Kidney epithelial cell (primary cell): Measurements from ENCODE around the gene DSCAM. TPM values are rescaled to one million over a fixed set of nuclear protein-coding genes. Genes with fewer than 3 reads are reported as not detected.

Source experiments
- DNase-seq: peaks from one replicate; pipeline ENCODE4 v3.0.0-alpha.2; 2010; ENCODE audit warnings: low read depth
- H3K27me3 ChIP-seq: 2 replicates; pipeline ENCODE4 v1.6.0; 2011; ENCODE audit warnings: low read length; ENCODE audit not compliant: control insufficient read depth, insufficient read depth
- H3K36me3 ChIP-seq: 2 replicates; pipeline ENCODE4 v1.5.1; 2011; ENCODE audit warnings: low read length; ENCODE audit not compliant: control insufficient read depth, insufficient read depth
- H3K4me3 ChIP-seq: 2 replicates; pipeline ENCODE4 v1.5.1; 2011; ENCODE audit warnings: low read depth, mild to moderate bottlenecking, control low read depth, low read length
- total RNA-seq: library from RNA; depleted of rRNA; stranded (reverse); fragments of >200 nt; gene quantifications from 2 replicates; pipeline ENCODE4 v1.2.3, GENCODE V29; 2015
- TF ChIP-seq, protein P1 (sequence below): IDR thresholded peaks from 2 replicates; pipeline ENCODE4 v1.5.1; 2011; ENCODE audit warnings: mild to moderate bottlenecking, moderate library complexity, low read length, control low read depth, inconsistent platforms; ENCODE audit not compliant: insufficient read depth, poor library complexity, severe bottlenecking

The DSCAM gene
- total RNA-seq, 1 donor from 2014 or later = 0.21 TPM

DNA sequence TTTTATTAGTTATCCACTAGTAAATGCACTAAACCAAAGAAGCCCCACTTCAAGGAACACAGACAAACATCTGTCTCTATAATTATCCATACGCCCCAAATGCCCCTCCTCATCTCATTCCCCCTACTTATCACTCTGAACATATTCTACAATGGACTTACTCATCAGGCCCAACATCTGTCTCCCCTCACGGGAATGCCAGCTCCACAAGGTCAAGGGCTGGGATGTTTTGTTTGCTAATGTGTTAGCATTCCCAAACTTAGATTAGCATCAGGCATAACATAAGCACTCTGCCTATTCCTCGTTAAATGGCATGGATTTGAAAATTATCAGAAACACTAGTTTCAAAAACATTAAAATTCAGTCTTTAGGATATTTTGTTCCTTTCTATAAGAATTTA is 279.5 kb downstream of the DSCAM start:
- H3K27me3 ChIP-seq = no peaks in the 10 kb centered on the region
- no peak for DNase-seq
- H3K4me3 ChIP-seq = no peak overlapping the region
- TF ChIP-seq, protein P1, sequence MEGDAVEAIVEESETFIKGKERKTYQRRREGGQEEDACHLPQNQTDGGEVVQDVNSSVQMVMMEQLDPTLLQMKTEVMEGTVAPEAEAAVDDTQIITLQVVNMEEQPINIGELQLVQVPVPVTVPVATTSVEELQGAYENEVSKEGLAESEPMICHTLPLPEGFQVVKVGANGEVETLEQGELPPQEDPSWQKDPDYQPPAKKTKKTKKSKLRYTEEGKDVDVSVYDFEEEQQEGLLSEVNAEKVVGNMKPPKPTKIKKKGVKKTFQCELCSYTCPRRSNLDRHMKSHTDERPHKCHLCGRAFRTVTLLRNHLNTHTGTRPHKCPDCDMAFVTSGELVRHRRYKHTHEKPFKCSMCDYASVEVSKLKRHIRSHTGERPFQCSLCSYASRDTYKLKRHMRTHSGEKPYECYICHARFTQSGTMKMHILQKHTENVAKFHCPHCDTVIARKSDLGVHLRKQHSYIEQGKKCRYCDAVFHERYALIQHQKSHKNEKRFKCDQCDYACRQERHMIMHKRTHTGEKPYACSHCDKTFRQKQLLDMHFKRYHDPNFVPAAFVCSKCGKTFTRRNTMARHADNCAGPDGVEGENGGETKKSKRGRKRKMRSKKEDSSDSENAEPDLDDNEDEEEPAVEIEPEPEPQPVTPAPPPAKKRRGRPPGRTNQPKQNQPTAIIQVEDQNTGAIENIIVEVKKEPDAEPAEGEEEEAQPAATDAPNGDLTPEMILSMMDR = no peak
- H3K36me3 ChIP-seq = no peaks in the 10 kb centered on the region

DNA sequence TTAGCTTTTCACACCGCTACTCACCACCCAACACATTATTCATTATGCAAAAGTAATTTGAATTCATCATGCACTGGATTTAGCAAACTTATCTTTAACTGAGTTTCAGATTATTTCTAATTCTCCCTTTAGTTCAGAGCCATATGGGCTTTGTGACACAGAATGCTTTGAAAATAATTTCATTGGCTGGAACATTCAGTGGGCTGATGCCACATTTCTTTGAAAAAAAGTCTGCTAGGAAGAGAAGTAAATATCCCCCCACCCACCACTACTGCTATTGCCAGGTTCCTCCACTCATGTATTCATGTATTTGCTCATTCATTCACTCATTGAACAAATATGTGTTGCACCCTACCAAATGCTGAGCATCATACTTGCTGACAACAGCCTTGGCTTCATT is 280.5 kb downstream of the DSCAM start:
- Histone ChIP-seq H3K27me3 (no peaks in the 10 kb centered on the region), H3K4me3 (no peak overlapping the region), H3K36me3 (no peaks in the 10 kb centered on the region)
- TF ChIP-seq, protein P1 = no peak
- no peak for DNase-seq

DNA sequence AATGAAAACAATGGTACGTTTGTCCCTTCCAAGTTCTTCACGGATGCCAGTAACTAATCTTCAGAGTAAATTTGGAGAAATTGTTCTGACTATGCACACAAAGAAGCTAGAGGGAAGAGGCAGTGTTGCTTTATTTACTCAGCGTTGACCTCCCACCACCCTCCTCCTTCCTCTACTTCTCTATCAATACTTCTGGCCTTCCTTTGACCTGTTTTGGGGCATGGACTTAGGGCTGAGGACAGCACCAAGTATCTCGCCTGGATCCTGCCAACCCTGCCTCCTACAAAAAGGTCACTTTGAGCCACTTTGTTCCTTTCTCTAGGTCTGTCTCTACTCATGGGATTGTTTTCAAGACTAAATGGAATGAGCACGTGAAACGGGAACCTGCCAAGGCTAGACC is 282.6 kb downstream of the DSCAM start:
- no peak for DNase-seq
- Histone ChIP-seq H3K4me3 (no peak overlapping the region), H3K36me3 (no peaks in the 10 kb centered on the region), H3K27me3 (no peaks in the 10 kb centered on the region)
- TF ChIP-seq, protein P1 = no peak

DNA sequence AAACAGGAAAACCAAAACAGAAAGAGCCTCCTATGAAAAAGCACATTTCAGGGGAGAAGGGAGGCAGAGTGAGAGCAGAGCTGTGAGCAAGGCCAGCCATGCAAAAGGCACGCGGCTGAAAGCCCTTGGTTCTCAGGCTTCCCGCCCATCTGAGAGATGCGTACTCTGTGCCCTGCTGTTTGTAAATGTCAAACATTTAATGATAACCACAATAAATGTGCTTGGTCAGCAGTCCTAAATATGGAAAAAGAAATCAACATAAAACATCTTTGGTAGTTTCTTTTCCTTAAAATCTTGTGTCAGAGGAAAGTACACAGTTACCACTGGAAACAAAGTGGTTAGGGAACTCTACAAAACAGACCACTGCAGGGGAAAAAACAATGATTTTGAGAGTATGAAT is 283.1 kb downstream of the DSCAM start:
- no peak for DNase-seq
- Histone ChIP-seq H3K27me3 (no peaks in the 10 kb centered on the region), H3K4me3 (no peak overlapping the region), H3K36me3 (no peaks in the 10 kb centered on the region)
- TF ChIP-seq, protein P1 = no peak

DNA sequence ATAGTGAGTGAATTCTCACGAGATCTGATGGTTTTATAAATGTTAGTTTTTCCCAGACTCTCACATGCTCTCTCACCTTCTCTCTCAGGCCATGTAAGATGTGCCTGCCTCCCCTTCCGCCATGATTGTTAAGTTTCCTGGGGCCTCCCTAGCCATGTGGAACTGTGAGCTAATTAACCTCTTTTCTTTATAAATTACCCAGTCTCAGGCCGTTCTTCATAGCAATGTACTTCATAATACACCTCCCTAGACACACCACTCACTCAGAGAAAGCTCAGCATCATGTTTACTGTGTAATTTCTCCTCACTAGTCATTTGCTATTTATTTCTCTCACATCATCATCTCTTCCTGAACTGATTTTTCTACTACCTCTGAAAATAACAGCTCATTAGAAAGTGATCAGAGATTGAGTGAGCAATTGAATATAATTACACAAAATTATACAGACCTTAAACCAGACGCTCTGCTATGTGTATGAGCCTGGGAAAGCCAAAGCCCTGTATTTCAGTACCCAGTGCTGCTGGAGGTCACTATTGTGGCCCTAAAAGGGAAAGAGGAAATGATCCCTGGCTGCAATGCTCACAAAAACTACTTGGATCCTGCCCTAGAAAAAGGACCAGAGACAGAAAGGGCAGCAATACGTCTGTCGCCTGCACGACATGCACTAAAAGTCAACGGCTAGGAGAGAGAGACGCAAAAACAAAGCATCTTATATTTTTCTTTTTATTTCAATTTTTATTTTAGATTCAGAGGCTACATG is 284.5 kb downstream of the DSCAM start:
- TF ChIP-seq, protein P1 = no peak
- H3K27me3 ChIP-seq = no peaks in the 10 kb centered on the region
- no peak overlapping the region for H3K4me3 ChIP-seq
- no peaks in the 10 kb centered on the region for H3K36me3 ChIP-seq
- DNase-seq = no peak

DNA sequence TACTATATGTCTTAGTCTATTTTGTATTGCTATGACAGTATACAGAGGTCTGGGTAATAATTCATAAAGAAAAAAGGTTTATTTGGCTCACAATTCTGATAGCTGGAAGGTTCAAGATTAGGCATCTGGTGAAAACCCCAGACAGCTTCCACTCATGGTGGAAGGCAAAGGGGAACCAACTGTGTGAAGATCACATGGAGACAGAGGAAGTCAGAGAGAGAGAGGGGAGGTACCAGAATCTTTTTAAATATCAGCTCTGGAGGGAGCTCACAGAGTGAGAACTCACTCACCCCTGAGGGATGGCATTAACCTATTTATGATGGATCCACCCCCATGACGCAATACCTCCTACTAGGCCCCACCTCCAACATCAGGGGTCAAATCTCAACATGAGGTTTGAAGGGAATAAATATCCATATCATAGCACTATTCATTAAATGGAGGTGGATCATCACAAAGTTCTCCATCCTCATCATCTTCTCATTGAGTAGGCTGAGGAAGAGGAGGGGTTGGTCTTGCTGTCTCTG is 290.5 kb downstream of the DSCAM start:
- H3K36me3 ChIP-seq = no peaks in the 10 kb centered on the region
- TF ChIP-seq, protein P1 = no peak
- H3K4me3 ChIP-seq = no peak overlapping the region

More for the DNA sequence above, 290.5 kb downstream of the DSCAM start:
- H3K27me3 ChIP-seq = no peaks in the 10 kb centered on the region
- no peak for DNase-seq
